Colonic mucosa (tissue), 4 donors: Measurements from ENCODE around the gene TEAD2. TPM values are rescaled to one million over a fixed set of nuclear protein-coding genes. Genes with fewer than 3 reads are reported as not detected.
A peak's percentile ranks its signal among the peaks of the same experiment; 100 is the strongest.

Experiments
- DNase-seq: peaks from one replicate; pipeline ENCODE4 v3.0.0-alpha.2; 2020
- H3K27ac ChIP-seq: fragments of 200-600 bp; one replicate; pipeline ENCODE4 v1.8.0; 2021
- H3K27me3 ChIP-seq: fragments of 200-600 bp; one replicate; pipeline ENCODE4 v1.8.0; 2021
- H3K36me3 ChIP-seq: fragments of 200-600 bp; one replicate; pipeline ENCODE4 v1.8.0; 2021
- H3K4me1 ChIP-seq: fragments of 200-600 bp; one replicate; pipeline ENCODE4 v1.8.0; 2021; ENCODE audit warnings: mild to moderate bottlenecking
- H3K4me3 ChIP-seq: fragments of 200-600 bp; one replicate; pipeline ENCODE4 v1.8.0; 2021
- H3K9ac ChIP-seq, 2 donors: one replicate each; pipeline ENCODE4 v1.7.0; 2013; ENCODE audit warnings: control low read depth in 2 of 2, low read depth in 2 of 2, low read length in 2 of 2
- H3K9me3 ChIP-seq: fragments of 200-600 bp; one replicate; pipeline ENCODE4 v1.8.0; 2021
- intact Hi-C: fragments of 100-400 bp; cut with DNase I; formaldehyde crosslinking; loops from one replicate; pipeline ENCODE4 v1.14.1; 2022
- total RNA-seq, 2 donors: library from RNA; stranded (reverse); fragmentation: NEBNext Ultra II Directional in 1 of 2; extraction: Animal tissue kit (Norgen Biotek cat#: 25700) in 1 of 2; gene quantifications; one replicate each; pipeline ENCODE4 v1.2.1, GENCODE V29; 2021
- TF ChIP-seq, protein P1 (sequence below): fragments of 200-600 bp; IDR thresholded peaks from one replicate; pipeline ENCODE4 v1.8.0; 2022; ENCODE audit warnings: antibody characterized with exemption, mild to moderate bottlenecking
- donor health status: healthy.
- donor health status: DM: no; HTN: no; CAD: no.
- donor health status: DM: no; HTN: no; CAD: no.

TEAD2 gene
- total RNA-seq, 2 donors from 2014 or later, result 17.0 to 17.7 TPM

GRCh38 chr19:49339301-49340068, 22.7 kb downstream of the TEAD2 start:
- H3K4me3 ChIP-seq, result peak overlapping the region; percentile 22
- H3K4me1 ChIP-seq, result peaks cover 6% of the 10 kb centered on the region
- no peaks in the 10 kb centered on the region for H3K27me3 ChIP-seq

DNA sequence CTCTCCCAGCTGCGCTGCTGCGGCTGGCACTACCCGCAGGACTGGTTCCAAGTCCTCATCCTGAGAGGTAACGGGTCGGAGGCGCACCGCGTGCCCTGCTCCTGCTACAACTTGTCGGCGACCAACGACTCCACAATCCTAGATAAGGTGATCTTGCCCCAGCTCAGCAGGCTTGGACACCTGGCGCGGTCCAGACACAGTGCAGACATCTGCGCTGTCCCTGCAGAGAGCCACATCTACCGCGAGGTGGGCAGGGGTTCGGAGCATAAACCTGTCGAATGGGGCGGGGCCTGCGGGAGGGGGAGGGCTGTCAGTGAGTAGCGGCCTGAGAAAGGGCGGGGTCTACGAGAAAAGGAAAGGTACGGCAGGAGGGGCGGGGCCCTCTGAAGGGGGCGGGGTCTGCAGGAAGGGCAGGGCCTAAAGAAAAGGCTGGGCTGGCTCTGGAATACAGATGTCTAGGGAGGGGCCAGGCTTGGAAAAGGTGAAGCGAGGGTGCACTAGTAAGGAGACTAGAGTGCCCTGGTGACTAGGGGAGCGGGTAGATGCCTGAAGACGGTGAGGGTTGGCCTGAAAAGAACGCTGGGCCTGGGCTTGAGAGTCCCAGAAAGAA, 23.4 kb downstream of the TEAD2 start:
- Histone ChIP-seq H3K27ac (peak overlapping the region; percentile 72), H3K9ac (peak overlapping the region in 1 of 2 donors; percentile 19), H3K36me3 (no peaks in the 10 kb centered on the region), H3K4me1 (peaks cover 6% of the 10 kb centered on the region), H3K4me3 (peak overlapping the region; percentile 22), H3K9me3 (no peaks in the 10 kb centered on the region), H3K27me3 (no peaks in the 10 kb centered on the region)
- intact Hi-C loops, result no loop called here
- DNase-seq, result peak; percentile 96
- TF ChIP-seq, protein P1, sequence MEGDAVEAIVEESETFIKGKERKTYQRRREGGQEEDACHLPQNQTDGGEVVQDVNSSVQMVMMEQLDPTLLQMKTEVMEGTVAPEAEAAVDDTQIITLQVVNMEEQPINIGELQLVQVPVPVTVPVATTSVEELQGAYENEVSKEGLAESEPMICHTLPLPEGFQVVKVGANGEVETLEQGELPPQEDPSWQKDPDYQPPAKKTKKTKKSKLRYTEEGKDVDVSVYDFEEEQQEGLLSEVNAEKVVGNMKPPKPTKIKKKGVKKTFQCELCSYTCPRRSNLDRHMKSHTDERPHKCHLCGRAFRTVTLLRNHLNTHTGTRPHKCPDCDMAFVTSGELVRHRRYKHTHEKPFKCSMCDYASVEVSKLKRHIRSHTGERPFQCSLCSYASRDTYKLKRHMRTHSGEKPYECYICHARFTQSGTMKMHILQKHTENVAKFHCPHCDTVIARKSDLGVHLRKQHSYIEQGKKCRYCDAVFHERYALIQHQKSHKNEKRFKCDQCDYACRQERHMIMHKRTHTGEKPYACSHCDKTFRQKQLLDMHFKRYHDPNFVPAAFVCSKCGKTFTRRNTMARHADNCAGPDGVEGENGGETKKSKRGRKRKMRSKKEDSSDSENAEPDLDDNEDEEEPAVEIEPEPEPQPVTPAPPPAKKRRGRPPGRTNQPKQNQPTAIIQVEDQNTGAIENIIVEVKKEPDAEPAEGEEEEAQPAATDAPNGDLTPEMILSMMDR, result no peak

More at GRCh38 chr19:49339301-49340068, 22.7 kb downstream of the TEAD2 start:
- no peaks in the 10 kb centered on the region for H3K9me3 ChIP-seq
- TF ChIP-seq, protein P1, result no peak
- H3K27ac ChIP-seq, result peak overlapping the region; percentile 72
- DNase-seq, result peak; percentile 86
- no peaks in the 10 kb centered on the region for H3K36me3 ChIP-seq
- intact Hi-C loops, result no loop called here
- peak overlapping the region in 1 of 2 donors; percentile 34 for H3K9ac ChIP-seq

DNA sequence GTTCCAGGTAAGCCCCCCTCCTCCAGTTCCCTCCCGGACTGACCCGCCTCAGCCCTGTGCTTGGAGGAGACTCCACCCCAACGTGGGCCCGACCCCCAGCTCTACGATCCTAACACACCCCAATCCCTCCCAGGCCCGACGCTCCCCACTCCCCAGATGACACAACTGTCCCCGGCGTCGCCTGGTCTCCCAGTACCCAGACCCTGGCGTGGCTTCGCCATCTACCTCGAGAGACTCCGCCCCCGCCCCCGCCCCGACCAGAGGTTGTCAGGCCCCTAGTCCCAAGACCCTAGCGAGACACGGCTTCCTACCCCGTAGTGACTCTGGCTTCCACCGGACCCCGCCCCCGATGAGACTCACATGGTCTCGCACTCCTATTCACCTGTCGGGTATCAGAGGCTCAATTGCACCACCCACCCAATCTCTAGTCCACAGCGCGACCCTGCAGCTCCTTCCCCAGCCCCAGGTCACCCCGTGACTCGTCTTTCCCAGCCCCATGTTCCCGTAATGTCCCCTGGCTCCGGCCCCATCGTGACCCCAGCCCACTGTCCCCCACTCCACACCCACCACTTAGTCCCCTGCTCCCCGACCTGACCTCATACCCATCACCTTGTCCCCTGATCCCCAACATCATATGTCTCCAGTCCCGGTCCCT, 24.1 kb downstream of the TEAD2 start:
- intact Hi-C loops, result no loop called here
- Histone ChIP-seq H3K27ac (no peak overlapping the region), H3K9ac (peak overlapping the region in 1 of 2 donors; percentile 19), H3K4me3 (no peak overlapping the region), H3K27me3 (no peaks in the 10 kb centered on the region), H3K36me3 (no peaks in the 10 kb centered on the region), H3K4me1 (peaks cover 6% of the 10 kb centered on the region), H3K9me3 (no peaks in the 10 kb centered on the region)
- DNase-seq, result no peak
- TF ChIP-seq, protein P1, result no peak

DNA sequence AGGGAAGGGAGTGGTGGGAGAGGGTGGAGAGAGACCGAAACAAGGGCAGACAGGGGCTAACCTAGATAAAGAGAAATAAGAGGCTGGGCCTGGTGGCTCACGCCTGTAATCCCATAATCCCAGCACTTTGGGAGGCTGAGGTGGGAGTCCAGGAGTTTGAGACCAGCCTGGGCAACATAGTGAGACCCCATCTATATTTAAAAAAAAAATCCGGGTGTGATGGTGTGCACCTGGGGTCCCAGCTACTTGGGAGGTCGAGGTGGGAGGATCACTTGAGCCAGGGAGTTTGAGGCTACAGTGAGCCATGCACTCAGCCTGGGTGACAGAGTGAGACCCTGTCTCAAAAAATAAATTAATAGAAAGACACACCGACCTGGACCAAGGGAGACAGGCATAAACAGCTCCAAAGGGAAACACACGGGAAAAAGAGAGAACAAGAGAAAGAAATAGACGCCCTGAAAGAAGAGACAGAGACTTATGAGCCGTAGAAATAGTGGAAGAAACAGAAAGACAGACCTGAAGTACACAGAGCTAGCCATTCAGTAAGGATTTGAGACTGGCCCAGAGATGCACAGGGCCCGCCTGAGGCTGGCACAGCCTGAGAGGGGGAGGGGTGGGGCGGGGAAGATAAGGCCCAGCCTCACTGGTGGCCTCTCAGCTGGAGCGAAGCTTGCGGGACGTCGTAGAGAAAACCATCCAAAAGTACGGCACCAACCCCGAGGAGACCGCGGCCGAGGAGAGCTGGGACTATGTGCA, 24.8 kb downstream of the TEAD2 start:
- TF ChIP-seq, protein P1, result no peak
- no peaks in the 10 kb centered on the region for H3K27me3 ChIP-seq
- no peaks in the 10 kb centered on the region for H3K36me3 ChIP-seq
- no peaks in the 10 kb centered on the region for H3K9me3 ChIP-seq
- H3K27ac ChIP-seq, result no peak overlapping the region
- H3K4me3 ChIP-seq, result no peak overlapping the region
- DNase-seq, result no peak
- peaks cover 6% of the 10 kb centered on the region for H3K4me1 ChIP-seq
- intact Hi-C loops, result no loop called here
- peak overlapping the region in 1 of 2 donors; percentile 12 for H3K9ac ChIP-seq
